Heart right ventricle (tissue), 16 donors: ENCODE data around the gene RAD23A. TPM values are rescaled to one million over a fixed set of nuclear protein-coding genes. Genes with fewer than 3 reads are reported as not detected.
A peak's percentile ranks its signal among the peaks of the same experiment; 100 is the strongest.

Experiments
- ATAC-seq, 8 donors: fragments of 200-7000 bp; cut with Tn5 transposase; one replicate each; pipeline ENCODE4 v1.9.1; 2020; ENCODE audit warnings: mild to moderate bottlenecking in 8 of 8, moderate library complexity in 8 of 8, moderate number of reproducible peaks in 1 of 8
- DNase-seq, 2 donors: peaks; one replicate each; pipeline ENCODE4 v3.0.0-alpha.2; 2020
- H3K27ac ChIP-seq, 10 donors: fragments of 200-600 bp; sonication (generic) in 2 of 10; one replicate each; pipeline versions ENCODE4 v1.5.0 to v1.8.0; 2020 to 2022; ENCODE audit warnings: mild to moderate bottlenecking in 3 of 10
- H3K27me3 ChIP-seq, 7 donors: fragments of 200-600 bp; one replicate each; pipeline ENCODE4 v1.8.0; 2021 to 2022; ENCODE audit warnings: mild to moderate bottlenecking in 2 of 7
- H3K36me3 ChIP-seq, 9 donors: fragments of 200-600 bp; sonication (generic) in 1 of 9; one replicate each; pipeline versions ENCODE4 v1.5.0 to v1.8.0; 2020 to 2022; ENCODE audit warnings: mild to moderate bottlenecking in 2 of 9
- H3K4me1 ChIP-seq, 9 donors: fragments of 200-600 bp; sonication (generic) in 1 of 9; one replicate each; pipeline versions ENCODE4 v1.5.0 to v1.8.0; 2020 to 2022; ENCODE audit warnings: mild to moderate bottlenecking in 4 of 9
- H3K4me3 ChIP-seq, 10 donors: fragments of 200-600 bp; sonication (generic) in 2 of 10; one replicate each; pipeline versions ENCODE4 v1.5.0 to v1.8.0; 2020 to 2022; ENCODE audit warnings: mild to moderate bottlenecking in 7 of 10, moderate library complexity in 2 of 10
- H3K9me3 ChIP-seq, 11 donors: fragments of 200-600 bp in 10 of 11; sonication (generic) in 2 of 11; one replicate each; pipeline versions ENCODE4 v1.5.0 to v1.8.0; 2013 to 2022; ENCODE audit warnings: mild to moderate bottlenecking in 2 of 11, control low read depth in 1 of 11, moderate library complexity in 1 of 11
- CTCF ChIP-seq, 9 donors: fragments of 200-600 bp; sonication (generic) in 2 of 9; IDR thresholded peaks; one replicate each; pipeline versions ENCODE4 v1.5.0 to v1.8.0; 2021 to 2022; ENCODE audit warnings: antibody characterized with exemption in 9 of 9, mild to moderate bottlenecking in 5 of 9, moderate library complexity in 1 of 9
- WGBS, 2 donors: extraction: QIAGEN DNeasy Blood & Tissue Kit; methylation state at CpG; one replicate each; pipeline ENCODE4 v1.1.7; 2013; ENCODE audit warnings: inconsistent platforms in 1 of 2; 5-methylcytosine and 5-hydroxymethylcytosine counted together
- intact Hi-C, 10 donors: fragments of 100-400 bp; cut with DNase I; formaldehyde crosslinking; loops; one replicate each; pipeline versions ENCODE4 v1.11.1 to v1.14.2; 2022
- polyA plus RNA-seq, 2 donors: library from polyadenylated mRNA; stranded (reverse); fragments of 200-250 nt; gene quantifications; one replicate each; pipeline ENCODE4 v1.2.3, GENCODE V29; 2013
- total RNA-seq, 10 donors: library from RNA; stranded (reverse); fragmentation: NEBNext Ultra II Directional in 3 of 10; extraction: Animal tissue kit (Norgen Biotek cat#: 25700) in 3 of 10; gene quantifications; one replicate each; pipeline versions ENCODE4 v1.2.1 to v1.2.4, GENCODE V29; 2021 to 2023
- donor health status: Arrhythmogenic right ventricular cardiomyopathy.
- donor health status: ischemic (EF 13 %, LVEDD 7.1; RV severe dilation, severe dysfunction).
- donor health status: healthy with polysubstance abuse.
- donor health status: DM: no; HTN: yes; CAD: no.
- donor health status: DM: no; HTN: no; CAD: no.
- donor health status: ischemic (EF 25% LVEDD 6.9; RV normal size, moderate dysfunction).
- donor health status: ischemic (EF 25% LVEDD 5.7; RV mildly dilated, moderate dysfunction).
- donor health status: healthy.
- donor health status: DM: yes; HTN: yes; CAD: no.
- donor health status: Ischemic cardiomyopathy.
- donor health status: ischemic (EF 35%, LVEDD 5.7; RV mildly dilated, moderate dysfunction).
- donor health status: nonischemic (EF 11% LVEDD 7.7; RV severe dilation, severe dysfunction).
- donor health status: DM: yes; HTN: yes; CAD: no.
- donor health status: PGD.
- donor health status: ischemic (EF 29% LVEDD 5.4; RV normal size, mild dysfunction).
- donor health status: nonischemic (EF 23%, LVEDD 6.1; RV moderate dilation, normal function).

The RAD23A gene
- total and polyA plus RNA-seq, 12 donors, result 138 to 289 (median 150) TPM

GRCh38 chr19:12944104-12944674 is 1.5 kb upstream of the RAD23A start:
- Histone ChIP-seq H3K4me3 (no peak overlapping the region), H3K36me3 (peaks cover 6 to 83% (median 61%) of the 10 kb centered on the region in 9 donors), H3K27me3 (no peaks in the 10 kb centered on the region), H3K27ac (peak overlapping the region in 2 of 10 donors; percentile 95 to 98), H3K4me1 (peaks cover 11 to 82% (median 48%) of the 10 kb centered on the region in 9 donors), H3K9me3 (no peaks in the 10 kb centered on the region)
- DNase-seq, result no peak
- no peak for ATAC-seq
- intact Hi-C loops, result no loop called here
- TF ChIP-seq CTCF (IDR thresholded peaks at IDR 0.05), result no peak
- 66 to 74% methylated on average over 2 of the region's 2 CpGs for WGBS, 2 donors

DNA sequence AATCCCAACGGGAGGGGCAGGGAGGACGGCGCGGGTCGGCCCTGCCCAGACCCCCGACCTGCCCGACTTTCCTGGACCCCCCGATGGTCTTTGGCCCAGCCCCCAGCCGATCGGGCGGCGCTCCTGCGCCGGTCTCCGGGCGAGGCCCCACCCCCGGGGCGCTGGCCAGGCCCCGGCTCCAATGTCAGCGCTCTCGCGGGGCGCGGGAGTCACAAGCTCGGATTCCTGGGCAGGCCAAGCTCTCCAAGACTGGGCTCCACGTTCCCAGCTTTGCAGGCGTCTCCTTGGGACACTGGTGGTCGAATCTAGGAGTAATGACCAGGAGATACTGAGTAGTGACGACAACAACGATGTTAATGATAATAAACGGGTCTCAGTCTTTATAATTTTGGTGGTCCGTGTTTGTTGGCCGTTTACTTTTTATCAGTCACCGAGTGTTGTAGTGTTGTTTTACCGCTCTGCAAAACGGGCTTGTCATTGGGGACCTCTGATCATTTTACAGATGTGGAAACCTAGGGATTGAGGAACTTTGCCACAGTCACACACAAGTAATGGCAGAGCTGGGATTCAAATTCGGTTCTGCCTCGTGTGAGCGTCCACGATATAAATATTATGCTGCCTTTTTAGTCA is 545 bp downstream of the RAD23A start:
- intact Hi-C loops, result no loop called here
- Histone ChIP-seq H3K27ac (peak overlapping the region; percentile 81 to 98 (median 95)), H3K36me3 (peaks cover 6 to 84% (median 65%) of the 10 kb centered on the region in 9 donors), H3K4me3 (peak overlapping the region; percentile 83 to 97 (median 92)), H3K4me1 (peaks cover 7 to 72% (median 28%) of the 10 kb centered on the region in 9 donors), H3K27me3 (no peaks in the 10 kb centered on the region), H3K9me3 (no peaks in the 10 kb centered on the region)
- DNase-seq (peak; percentile 68 to 69), ATAC-seq (peak; percentile 75 to 84 (median 76))
- WGBS, 2 donors, result 0 to 1% methylated on average over 40 of the region's 40 CpGs
- no peak for TF ChIP-seq CTCF (IDR thresholded peaks at IDR 0.05)

DNA sequence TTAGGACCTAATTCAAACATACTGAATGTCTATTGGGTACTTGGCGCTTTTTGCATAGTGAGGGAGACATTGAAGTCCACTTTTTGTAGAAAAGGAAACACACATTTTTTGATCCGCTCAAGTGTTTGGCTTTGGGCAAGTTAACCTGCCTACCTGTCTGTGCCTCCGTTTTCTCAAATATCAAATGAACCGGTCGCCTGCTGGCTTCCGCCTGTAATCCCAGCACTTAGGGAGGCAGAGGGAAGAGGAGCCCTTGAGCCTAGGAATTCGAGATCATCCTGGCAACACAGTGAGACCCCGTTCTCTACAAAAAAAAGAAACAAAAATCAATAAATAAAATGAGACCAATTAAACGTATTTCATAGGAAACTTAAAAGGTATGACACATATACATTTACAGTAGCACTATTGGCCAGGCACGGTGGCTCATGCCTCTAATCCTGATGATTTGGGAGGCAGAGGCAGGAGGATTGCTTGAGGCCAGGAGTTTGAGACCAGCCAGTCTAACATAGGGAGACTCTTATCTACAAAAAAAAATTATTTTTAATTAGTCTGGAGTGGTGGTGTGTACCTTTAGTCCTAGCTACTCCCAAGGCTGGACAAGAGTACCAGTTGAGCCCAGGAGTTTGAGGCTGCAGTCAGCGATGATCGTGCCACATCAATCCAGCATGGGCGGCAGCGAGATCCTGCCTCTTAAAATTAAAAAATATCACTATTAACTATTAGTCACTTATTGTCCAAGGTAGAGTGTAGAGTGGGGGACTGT is 1.3 kb downstream of the RAD23A start:
- DNase-seq (no peak), ATAC-seq (no peak)
- no peaks in the 10 kb centered on the region for H3K27me3 ChIP-seq
- TF ChIP-seq CTCF (IDR thresholded peaks at IDR 0.05), result no peak
- H3K4me1 ChIP-seq, result peaks cover 7 to 69% (median 28%) of the 10 kb centered on the region in 9 donors
- H3K36me3 ChIP-seq, result peaks cover 6 to 84% (median 64%) of the 10 kb centered on the region in 9 donors
- 61 to 63% methylated on average over 14 of the region's 14 CpGs for WGBS, 2 donors
- H3K4me3 ChIP-seq, result peak overlapping the region; percentile 83 to 97 (median 92)
- intact Hi-C loops, result no loop called here
- peak overlapping the region in 7 of 10 donors; percentile 94 to 98 (median 96) for H3K27ac ChIP-seq
- H3K9me3 ChIP-seq, result no peaks in the 10 kb centered on the region
